MM.1S (cell line): ENCODE data around the gene SLC24A4.

ENCODE experiments used
- DNase-seq: peaks from one replicate; pipeline ENCODE4 v3.0.0-alpha.2; 2015
- H2AFZ ChIP-seq: fragments of 300-600 bp; sonication (generic); 2 replicates; pipeline ENCODE4 v1.6.0; 2016; ENCODE audit warnings: antibody characterized with exemption, low read length
- H3F3A ChIP-seq: fragments of 300-600 bp; sonication (generic); 2 replicates; pipeline ENCODE4 v1.6.1; 2016; ENCODE audit warnings: mild to moderate bottlenecking, antibody characterized with exemption, low read length, moderate library complexity, mixed read lengths; ENCODE audit not compliant: insufficient read depth
- H3K27ac ChIP-seq: fragments of 300-600 bp; sonication (generic); 2 replicates; pipeline ENCODE4 v1.5.1; 2016; ENCODE audit warnings: mild to moderate bottlenecking, low read length
- H3K27me3 ChIP-seq: fragments of 300-600 bp; sonication (generic); replicated peaks from 2 replicates; pipeline ENCODE4 v1.6.0; 2016; ENCODE audit warnings: low read length; ENCODE audit not compliant: insufficient read depth
- H3K36me3 ChIP-seq: fragments of 300-600 bp; sonication (generic); replicated peaks from 2 replicates; pipeline ENCODE4 v1.6.1; 2016; ENCODE audit warnings: mild to moderate bottlenecking, low read length, mixed read lengths; ENCODE audit not compliant: insufficient read depth
- H3K4me1 ChIP-seq: fragments of 300-600 bp; sonication (generic); 2 replicates; pipeline ENCODE4 v1.6.1; 2016; ENCODE audit warnings: low read length, mixed read lengths
- H3K4me2 ChIP-seq: fragments of 300-600 bp; sonication (generic); 2 replicates; pipeline ENCODE4 v1.6.0; 2016; ENCODE audit warnings: low read depth, low read length
- H3K4me3 ChIP-seq: fragments of 300-600 bp; sonication (generic); 2 replicates; pipeline ENCODE4 v1.5.1; 2016; ENCODE audit warnings: low read length, mixed read lengths
- H3K79me2 ChIP-seq: fragments of 300-600 bp; sonication (generic); 2 replicates; pipeline ENCODE4 v1.6.1; 2016; ENCODE audit warnings: mixed run types, low read length, mixed read lengths
- H3K9ac ChIP-seq: fragments of 300-600 bp; sonication (generic); 2 replicates; pipeline ENCODE4 v1.6.1; 2016; ENCODE audit warnings: low read length, mixed read lengths
- H3K9me2 ChIP-seq: fragments of 300-600 bp; sonication (generic); replicated peaks from 2 replicates; pipeline ENCODE4 v1.6.1; 2016; ENCODE audit warnings: mild to moderate bottlenecking, low read length, mixed read lengths; ENCODE audit not compliant: insufficient read depth
- H3K9me3 ChIP-seq: fragments of 300-600 bp; sonication (generic); replicated peaks from 2 replicates; pipeline ENCODE4 v1.6.1; 2016; ENCODE audit warnings: mild to moderate bottlenecking, low read length, mixed read lengths; ENCODE audit not compliant: insufficient read depth
- H4K20me1 ChIP-seq: fragments of 300-600 bp; sonication (generic); 2 replicates; pipeline ENCODE4 v1.6.1; 2016; ENCODE audit warnings: mild to moderate bottlenecking, low read length, moderate library complexity, mixed read lengths; ENCODE audit not compliant: insufficient read depth
- CTCF ChIP-seq: fragments of 300-600 bp; sonication (generic); IDR thresholded peaks from 2 replicates; pipeline ENCODE4 v1.5.1; 2016; ENCODE audit warnings: antibody characterized with exemption, low read length, mixed read lengths
- EZH2 ChIP-seq: fragments of 300-600 bp; sonication (generic); optimal IDR thresholded peaks from 2 replicates; pipeline ENCODE3; 2017; ENCODE audit warnings: low read depth, mild to moderate bottlenecking, antibody characterized with exemption, low read length, mixed read lengths
- EZH2phosphoT487 ChIP-seq: fragments of 300-600 bp; sonication (generic); IDR thresholded peaks from 2 replicates; pipeline ENCODE4 v1.6.1; 2018; ENCODE audit warnings: antibody characterized with exemption, low read length

The SLC24A4 gene

DNA sequence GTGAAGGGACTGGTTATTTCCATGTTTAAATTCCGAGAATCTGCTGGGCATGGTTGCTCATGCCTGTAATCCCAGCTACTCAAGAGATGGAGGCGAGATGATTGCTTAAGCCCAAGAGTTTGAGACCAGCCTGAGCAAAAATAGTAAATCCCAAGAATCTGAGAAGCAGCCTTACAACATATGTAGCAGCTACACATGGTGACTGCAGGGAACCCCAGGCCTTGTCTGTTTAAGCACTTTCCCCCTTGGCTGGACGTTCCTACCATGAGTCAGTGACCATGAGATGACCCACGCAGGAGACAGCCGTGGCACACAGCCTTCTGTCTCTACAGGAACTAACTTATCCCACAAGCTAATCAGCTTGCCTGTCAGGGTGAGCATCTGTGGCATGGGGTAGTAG lies 5.5 kb upstream of the SLC24A4 start:
- Histone ChIP-seq H3K9me2 (no peaks in the 10 kb centered on the region), H3K79me2 (no peaks in the 10 kb centered on the region), H2AFZ (no peak overlapping the region), H3K27ac (peak overlapping the region; percentile 68; the same call in 1 of the 2 replicates), H3K9ac (no peak overlapping the region), H3K4me2 (no peak overlapping the region), H3K36me3 (no peaks in the 10 kb centered on the region), H3F3A (0 out of 2 replicates have a peak, but pooled peaks cover 5% of the 10 kb centered on the region), H3K4me1 (peaks cover 18% of the 10 kb centered on the region), H3K27me3 (no peaks in the 10 kb centered on the region), H4K20me1 (no peaks in the 10 kb centered on the region), H3K4me3 (no peak overlapping the region), H3K9me3 (no peaks in the 10 kb centered on the region)
- TF ChIP-seq EZH2 = no peak
- TF ChIP-seq EZH2phosphoT487 = no peak
- no peak for TF ChIP-seq CTCF
- DNase-seq = no peak

DNA sequence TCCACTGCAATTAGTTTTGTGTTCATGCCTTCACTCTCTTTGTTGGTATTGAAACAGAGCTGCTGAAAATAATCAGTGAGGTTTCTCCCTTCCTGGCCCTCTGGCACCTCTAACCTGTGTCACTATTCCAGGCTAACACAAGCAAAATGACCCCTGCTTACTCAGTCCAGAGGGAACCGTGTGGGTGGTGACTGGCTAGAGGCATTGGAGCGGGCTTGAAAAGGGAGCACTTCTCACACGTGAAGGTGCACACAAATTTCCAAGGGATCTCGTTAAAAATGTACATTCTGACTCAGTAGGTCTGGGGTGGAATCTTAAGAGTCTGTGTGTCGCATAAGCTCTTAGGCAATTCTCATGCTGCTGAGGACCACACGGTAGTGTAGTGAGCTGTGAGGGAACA lies 1.3 kb upstream of the SLC24A4 start:
- no peak for TF ChIP-seq CTCF
- TF ChIP-seq EZH2phosphoT487 = no peak
- TF ChIP-seq EZH2 = no peak
- Histone ChIP-seq H3K27ac (no peak overlapping the region), H3K4me2 (no peak overlapping the region), H3K9me2 (no peaks in the 10 kb centered on the region), H3K36me3 (no peaks in the 10 kb centered on the region), H3K27me3 (no peaks in the 10 kb centered on the region), H3K9ac (no peak overlapping the region), H2AFZ (no peak overlapping the region), H3K9me3 (no peaks in the 10 kb centered on the region), H4K20me1 (no peaks in the 10 kb centered on the region), H3K79me2 (no peaks in the 10 kb centered on the region), H3K4me3 (no peak overlapping the region), H3F3A (0 out of 2 replicates have a peak, but pooled peaks cover 5% of the 10 kb centered on the region), H3K4me1 (peaks cover 12% of the 10 kb centered on the region)
- no peak for DNase-seq

DNA sequence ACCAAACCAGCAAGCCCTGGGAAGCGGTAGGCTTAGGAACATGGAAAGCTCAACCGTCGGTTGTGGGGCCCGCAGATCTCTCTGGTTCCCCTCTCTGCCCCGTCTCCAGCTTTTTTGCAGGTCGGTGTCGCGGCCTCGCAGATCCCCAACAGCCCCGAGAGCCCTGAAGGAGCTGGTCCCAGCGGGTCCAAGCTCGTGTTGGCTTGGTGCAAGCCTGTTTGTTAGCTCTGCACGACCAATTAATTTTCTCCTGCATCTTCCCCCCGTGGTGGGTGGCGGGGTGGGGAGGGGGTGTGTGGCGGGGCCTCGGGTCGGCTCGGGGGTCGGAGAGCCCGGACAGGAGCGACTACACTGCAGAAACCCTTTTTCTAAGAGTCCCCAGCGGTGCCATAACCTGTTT lies 449 bp upstream of the SLC24A4 start:
- H3F3A ChIP-seq = 0 out of 2 replicates have a peak, but pooled peaks cover under 1% of the 10 kb centered on the region
- H3K9me3 ChIP-seq = no peaks in the 10 kb centered on the region
- no peak overlapping the region for H3K4me2 ChIP-seq
- no peaks in the 10 kb centered on the region for H4K20me1 ChIP-seq
- H3K9ac ChIP-seq = no peak overlapping the region
- no peak overlapping the region for H2AFZ ChIP-seq
- no peaks in the 10 kb centered on the region for H3K79me2 ChIP-seq
- no peaks in the 10 kb centered on the region for H3K27me3 ChIP-seq
- no peaks in the 10 kb centered on the region for H3K36me3 ChIP-seq
- no peak overlapping the region for H3K27ac ChIP-seq
- TF ChIP-seq CTCF = no peak
- TF ChIP-seq EZH2phosphoT487 = no peak
- TF ChIP-seq EZH2 = no peak
- DNase-seq = no peak
- no peaks in the 10 kb centered on the region for H3K9me2 ChIP-seq
- peaks cover 6% of the 10 kb centered on the region for H3K4me1 ChIP-seq
- no peak overlapping the region for H3K4me3 ChIP-seq
